HG02798 (cell line): Measurements from ENCODE around the gene IFI35.
"Not testable (repeated sequence)": the region's sequence is repeated elsewhere in the genome, so short reads cannot be mapped to it uniquely, and the experiment has no call there.

Source experiments
- ATAC-seq: cut with Tn5 transposase; IDR thresholded peaks from one replicate; pipeline ENCODE4 v1.9.1; 2021; ENCODE audit warnings: mild to moderate bottlenecking; ENCODE audit not compliant: unreplicated experiment, poor library complexity

IFI35 gene

DNA sequence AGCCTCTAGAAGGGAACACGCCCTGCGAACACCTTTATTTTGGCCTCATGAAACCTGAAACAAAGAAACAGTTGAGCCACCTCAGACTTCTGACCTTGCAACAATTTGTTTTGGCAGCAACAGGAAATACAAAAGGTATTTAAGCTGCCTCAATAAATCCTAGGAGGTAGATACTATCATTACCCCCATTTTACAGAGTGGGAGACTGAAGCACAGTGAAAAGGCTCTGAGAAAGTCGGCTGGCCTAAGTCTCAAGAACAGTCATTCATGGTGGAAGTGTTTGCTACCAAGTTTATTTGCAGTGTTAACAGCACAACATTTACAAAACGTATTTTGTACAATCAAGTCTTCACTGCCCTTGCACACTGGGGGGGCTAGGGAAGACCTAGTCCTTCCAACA is 37.4 kb downstream of the IFI35 start:
- ATAC-seq, result no peak

DNA sequence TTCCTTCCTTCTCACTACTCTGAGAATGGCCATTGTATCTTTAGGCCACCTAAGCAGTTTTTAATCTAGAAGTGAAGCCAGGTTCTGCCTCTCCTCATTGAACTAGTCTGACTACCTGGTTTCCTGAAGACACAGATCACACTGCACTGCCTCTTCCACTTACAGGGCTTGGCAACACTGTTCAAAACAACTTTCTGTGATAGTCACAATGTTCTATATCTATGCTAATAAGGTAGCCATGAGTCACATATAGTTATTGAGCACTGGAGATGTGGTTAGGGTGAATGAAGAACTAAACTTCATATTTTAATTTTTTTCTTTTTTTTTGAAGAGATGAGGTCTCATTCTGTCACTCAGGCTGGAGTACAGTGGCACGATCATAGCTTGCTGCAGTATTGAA is 45.4 kb downstream of the IFI35 start:
- no peak for ATAC-seq

DNA sequence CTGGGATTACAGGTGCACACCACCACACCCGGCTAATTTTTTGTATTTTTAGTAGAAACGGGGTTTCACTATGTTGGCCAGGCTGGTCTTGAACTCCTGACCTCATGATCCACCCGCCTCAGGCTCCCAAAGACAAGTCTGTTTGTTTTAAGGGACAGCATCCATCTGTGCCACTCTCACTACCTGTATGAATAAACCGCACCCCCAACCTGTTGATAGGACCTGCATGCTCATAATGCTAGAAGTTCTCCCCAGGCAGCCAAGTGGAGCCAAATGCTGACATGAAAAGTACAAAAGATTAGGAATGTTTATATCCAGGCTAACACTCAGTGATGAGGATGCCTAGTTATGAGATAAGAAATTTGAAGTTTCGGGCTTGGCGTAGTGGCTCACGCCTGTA is 46.4 kb downstream of the IFI35 start:
- ATAC-seq, result not testable (repeated sequence)

DNA sequence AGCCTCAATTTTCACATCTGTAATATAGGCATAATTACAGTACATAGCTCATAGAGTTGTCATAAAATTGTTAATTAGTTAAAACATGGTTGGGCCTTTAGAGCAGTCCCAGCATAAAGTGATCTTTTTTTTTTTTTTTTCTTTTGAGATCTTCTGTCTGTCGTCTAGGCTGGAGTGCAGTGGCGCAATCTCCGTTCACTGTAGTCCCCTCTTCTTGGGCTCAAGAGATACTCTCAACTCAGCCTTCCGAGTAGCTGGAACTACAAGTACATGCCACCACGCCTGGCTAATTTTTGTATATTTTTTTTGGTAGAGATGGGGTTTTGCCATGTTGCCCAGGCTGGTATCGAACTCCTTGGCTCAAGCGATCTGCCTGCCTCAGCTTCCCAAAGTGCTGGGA is 49.5 kb downstream of the IFI35 start:
- no peak for ATAC-seq

DNA sequence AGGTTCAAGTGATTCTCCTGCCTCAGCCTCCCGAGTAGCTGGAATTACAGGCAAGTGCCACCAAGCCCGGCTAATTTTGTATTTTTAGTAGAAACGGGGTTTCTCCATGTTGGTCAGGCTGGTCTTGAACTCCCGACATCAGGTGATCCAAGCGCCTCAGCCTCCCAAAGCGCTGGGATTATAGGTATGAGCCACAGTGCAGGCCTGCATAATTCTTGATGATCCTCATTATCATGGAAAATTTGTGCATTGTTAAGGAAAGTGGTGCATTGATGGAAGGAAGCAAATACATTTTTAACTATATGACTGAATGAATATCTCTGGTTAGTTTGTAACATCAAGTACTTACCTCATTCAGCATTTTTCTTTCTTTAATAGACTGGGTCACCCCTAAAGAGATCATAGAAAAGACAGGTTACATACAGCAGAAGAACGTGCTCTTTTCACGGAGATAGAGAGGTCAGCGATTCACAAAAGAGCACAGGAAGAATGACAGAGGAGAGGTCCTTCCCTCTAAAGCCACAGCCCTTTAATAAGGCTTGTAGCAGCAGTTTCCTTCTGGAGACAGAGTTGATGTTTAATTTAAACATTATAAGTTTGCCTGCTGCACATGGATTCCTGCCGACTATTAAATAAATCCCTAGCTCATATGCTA is 56.5 kb downstream of the IFI35 start:
- no peak for ATAC-seq
